Stimulated activated CD8-positive, alpha-beta memory T cell treated with anti-CD3 and anti-CD28 coated beads, Interleukin-4, amount 100 ng/mL, for 4 hours (primary cell): ENCODE data around the gene CALM1.
"Not testable (repeated sequence)": the region's sequence is repeated elsewhere in the genome, so short reads cannot be mapped to it uniquely, and the experiment has no call there.

Experiments used
- DNase-seq, 2 donors: peaks; one replicate each; pipeline ENCODE4 v3.0.0-alpha.2; 2020; ENCODE audit warnings: low read depth in 2 of 2, low spot score in 1 of 2

Gene CALM1

GRCh38 chr14:90383126-90383730, 13.6 kb upstream of the CALM1 start:
- DNase-seq = peak; percentile 94 to 97

- peak in 1 of 2 donors; percentile 14 for DNase-seq
Observed at GRCh38 chr14:90383731-90384542, 12.9 kb upstream of the CALM1 start.

- DNase-seq = no peak
Observed at GRCh38 chr14:90384543-90384911, 12.3 kb upstream of the CALM1 start.

GRCh38 chr14:90386321-90386720, 10.5 kb upstream of the CALM1 start:
- no peak for DNase-seq

- no peak for DNase-seq
Observed at GRCh38 chr14:90387206-90387760, 9.5 kb upstream of the CALM1 start.

- DNase-seq = no peak
Observed at GRCh38 chr14:90388437-90388836, 8.4 kb upstream of the CALM1 start.

GRCh38 chr14:90388982-90389381, 7.8 kb upstream of the CALM1 start:
- no peak for DNase-seq

- DNase-seq = no peak
Observed at GRCh38 chr14:90393966-90394365, 2.9 kb upstream of the CALM1 start.

- not testable (repeated sequence) for DNase-seq
Observed at GRCh38 chr14:90394782-90395181, 2.0 kb upstream of the CALM1 start.

GRCh38 chr14:90397425-90398314, 841 bp downstream of the CALM1 start:
- peak in 1 of 2 donors; percentile 43 for DNase-seq

- peak in 1 of 2 donors; percentile 27 for DNase-seq
Observed at GRCh38 chr14:90398315-90398839, 1.5 kb downstream of the CALM1 start.

- no peak for DNase-seq
Observed at GRCh38 chr14:90398841-90399540, 2.2 kb downstream of the CALM1 start.

GRCh38 chr14:90399541-90400444, 3.0 kb downstream of the CALM1 start:
- peak; percentile 67 to 71 for DNase-seq

GRCh38 chr14:90400904-90401561, 4.2 kb downstream of the CALM1 start:
- DNase-seq = no peak

GRCh38 chr14:90402016-90402415, 5.2 kb downstream of the CALM1 start:
- no peak for DNase-seq

GRCh38 chr14:90403065-90403464, 6.2 kb downstream of the CALM1 start:
- no peak for DNase-seq

GRCh38 chr14:90405101-90405500, 8.3 kb downstream of the CALM1 start:
- no peak for DNase-seq

GRCh38 chr14:90405755-90406154, 8.9 kb downstream of the CALM1 start:
- DNase-seq = no peak

- no peak for DNase-seq
Observed at GRCh38 chr14:90406384-90406798, 9.6 kb downstream of the CALM1 start.
